ENCODE results near the gene FADS1.

DNA sequence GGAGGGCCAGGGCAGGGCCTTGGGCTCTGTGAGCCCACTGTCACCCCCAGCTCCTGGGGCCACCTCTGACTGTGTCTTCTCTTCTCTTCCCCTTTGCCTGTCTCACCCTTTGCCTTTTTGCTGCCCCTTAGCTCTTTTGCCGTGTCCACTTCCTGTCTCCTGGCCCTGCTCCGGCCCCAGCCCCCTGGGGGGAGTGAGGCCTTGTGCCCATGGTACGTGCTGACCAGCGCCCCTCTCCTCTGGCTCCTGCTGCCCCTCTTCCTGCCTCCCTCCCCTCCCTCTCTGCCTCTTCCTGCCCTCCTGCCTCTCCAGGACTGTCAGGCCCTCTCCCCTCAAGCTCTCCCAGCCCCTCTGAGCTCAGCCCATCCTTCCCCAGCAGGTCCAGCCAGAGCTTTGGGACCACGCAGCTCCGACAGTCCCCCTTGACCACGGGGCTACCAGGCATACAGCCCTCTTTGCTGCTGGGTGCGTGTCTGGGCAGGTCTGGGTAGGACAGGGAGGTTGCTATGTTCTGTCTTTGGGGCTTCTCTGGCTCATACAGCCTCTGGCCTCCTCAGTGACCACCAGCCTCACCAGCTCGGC is 36.1 kb downstream of the FADS1 start:
- TF ChIP-seq, protein P1, sequence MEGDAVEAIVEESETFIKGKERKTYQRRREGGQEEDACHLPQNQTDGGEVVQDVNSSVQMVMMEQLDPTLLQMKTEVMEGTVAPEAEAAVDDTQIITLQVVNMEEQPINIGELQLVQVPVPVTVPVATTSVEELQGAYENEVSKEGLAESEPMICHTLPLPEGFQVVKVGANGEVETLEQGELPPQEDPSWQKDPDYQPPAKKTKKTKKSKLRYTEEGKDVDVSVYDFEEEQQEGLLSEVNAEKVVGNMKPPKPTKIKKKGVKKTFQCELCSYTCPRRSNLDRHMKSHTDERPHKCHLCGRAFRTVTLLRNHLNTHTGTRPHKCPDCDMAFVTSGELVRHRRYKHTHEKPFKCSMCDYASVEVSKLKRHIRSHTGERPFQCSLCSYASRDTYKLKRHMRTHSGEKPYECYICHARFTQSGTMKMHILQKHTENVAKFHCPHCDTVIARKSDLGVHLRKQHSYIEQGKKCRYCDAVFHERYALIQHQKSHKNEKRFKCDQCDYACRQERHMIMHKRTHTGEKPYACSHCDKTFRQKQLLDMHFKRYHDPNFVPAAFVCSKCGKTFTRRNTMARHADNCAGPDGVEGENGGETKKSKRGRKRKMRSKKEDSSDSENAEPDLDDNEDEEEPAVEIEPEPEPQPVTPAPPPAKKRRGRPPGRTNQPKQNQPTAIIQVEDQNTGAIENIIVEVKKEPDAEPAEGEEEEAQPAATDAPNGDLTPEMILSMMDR (IDR thresholded peaks at IDR 0.05): no peak
- TF ChIP-seq POLR2AphosphoS5 (IDR thresholded peaks at IDR 0.05; ENCODE audit: low read depth, low read length): no peak
